HG03457 (cell line): ENCODE data around the gene SHFL.

Source experiments
- ATAC-seq: cut with Tn5 transposase; IDR thresholded peaks from one replicate; pipeline ENCODE4 v1.9.1; 2021; ENCODE audit warnings: moderate number of reproducible peaks; ENCODE audit not compliant: unreplicated experiment

The SHFL gene

DNA sequence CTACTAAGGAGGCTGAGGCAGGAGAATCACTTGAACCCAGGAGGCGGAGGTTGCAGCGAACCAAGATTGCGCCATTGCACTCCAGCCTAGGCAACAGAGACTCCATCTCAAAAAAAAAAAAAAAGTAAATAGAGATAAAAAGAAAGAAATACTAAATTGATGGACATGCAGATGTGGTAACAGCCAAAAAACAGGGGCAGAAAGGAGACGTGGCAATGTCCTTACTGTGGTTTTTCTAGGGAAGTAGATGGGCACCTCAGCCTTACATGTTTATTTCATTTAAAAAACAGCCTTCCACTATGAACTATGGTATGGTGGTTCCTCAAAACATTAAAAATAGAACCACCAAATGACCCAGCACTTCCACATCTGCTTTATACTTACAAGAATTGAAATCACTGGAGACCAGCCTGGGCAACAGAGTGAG lies 40.1 kb downstream of the SHFL start:
- ATAC-seq: no peak

DNA sequence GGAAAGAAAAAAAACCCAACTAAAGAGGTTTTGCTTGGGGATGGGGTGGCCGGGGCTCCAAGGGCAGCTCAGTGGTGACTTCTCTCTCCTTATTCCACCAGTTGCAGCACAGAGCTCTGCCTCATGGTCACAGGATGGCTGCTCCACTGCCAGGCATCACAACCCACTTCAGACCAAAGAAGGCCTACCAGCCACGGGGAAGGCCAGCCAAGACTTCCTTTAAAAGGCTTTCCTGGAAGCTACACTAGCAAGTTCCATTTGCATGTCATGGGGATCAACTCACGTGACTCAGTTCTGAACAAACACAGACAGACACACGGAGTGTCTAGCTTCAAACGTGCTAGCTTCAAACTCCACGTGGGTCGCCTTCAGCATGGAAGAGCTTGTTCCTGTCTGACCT lies 46.8 kb downstream of the SHFL start:
- ATAC-seq: no peak

DNA sequence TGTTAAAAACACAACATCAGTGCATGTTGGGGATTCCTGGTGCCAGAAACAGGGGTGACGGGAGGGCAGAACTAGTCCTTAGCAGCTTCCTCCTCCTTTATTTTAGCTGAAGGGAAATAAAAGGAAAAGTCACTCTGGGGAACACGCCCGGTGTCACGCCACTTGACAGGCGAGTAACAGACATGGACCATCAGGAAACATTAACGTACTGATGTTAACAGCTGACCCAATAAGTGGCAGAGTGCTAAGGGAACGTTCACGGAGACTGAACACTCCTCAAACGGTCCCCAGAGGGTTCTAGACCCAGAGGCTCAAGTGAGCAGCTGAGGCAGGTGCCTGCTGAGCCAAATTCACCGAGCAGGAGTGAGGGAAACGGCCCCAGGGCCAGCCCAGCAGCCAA lies 47.5 kb downstream of the SHFL start:
- ATAC-seq: no peak

DNA sequence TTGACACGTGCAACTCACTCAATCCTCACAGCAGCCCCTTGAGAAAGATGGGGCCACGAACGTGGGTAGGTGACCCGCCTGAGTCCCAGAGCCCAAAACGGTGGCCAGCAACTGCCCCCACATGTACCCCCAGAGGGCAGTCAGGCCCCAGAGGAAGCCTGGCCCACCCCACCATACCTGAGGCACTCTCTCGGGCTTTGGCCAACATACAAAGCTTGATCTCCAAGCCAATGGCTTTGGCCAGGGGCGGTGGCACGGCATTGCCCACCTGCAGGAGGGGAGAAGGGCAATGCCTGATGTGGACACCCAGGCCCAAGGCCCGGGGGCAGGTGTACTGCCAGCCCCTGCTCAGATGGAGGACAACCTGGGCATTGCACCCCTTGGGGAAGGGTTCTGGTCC lies 47.9 kb downstream of the SHFL start:
- no peak for ATAC-seq

DNA sequence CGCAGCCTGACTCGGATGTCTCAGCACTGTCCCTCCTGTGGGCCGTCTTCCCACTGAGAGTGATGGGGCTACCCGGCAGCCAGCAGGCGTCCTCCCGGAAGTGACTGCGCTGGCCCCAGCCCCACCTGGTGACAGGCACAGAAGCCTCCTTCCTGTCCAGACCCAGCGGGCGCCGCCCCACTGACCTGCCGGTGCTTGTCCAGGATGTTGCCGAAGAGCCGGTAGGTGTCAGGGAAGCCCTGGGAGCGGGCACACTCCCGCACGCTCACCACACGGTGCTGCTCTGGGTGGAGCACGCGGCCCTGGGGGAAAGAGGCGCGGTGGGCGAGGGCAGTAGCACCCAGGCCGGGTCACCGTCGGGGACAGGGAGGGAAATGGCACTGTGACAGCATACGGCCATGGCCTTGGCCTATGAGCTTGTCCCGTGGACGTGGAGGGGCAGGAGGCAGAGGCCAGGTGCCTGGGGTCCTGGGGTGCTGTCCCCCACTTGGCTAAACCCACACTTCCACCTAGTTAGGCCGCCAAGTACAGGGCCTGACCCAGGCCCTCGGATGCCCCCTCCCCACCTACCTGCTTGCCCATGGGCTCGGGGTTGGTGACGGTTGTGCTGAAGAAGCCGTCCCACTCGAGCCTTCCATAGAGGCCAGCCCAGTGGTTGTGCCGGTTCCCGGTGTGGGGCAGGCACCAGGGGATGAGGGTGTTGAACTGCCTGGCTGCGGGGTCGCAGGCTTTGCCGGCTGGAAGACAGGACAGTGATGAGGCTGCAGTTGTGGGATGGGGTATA lies 49.6 kb downstream of the SHFL start:
- ATAC-seq: no peak

DNA sequence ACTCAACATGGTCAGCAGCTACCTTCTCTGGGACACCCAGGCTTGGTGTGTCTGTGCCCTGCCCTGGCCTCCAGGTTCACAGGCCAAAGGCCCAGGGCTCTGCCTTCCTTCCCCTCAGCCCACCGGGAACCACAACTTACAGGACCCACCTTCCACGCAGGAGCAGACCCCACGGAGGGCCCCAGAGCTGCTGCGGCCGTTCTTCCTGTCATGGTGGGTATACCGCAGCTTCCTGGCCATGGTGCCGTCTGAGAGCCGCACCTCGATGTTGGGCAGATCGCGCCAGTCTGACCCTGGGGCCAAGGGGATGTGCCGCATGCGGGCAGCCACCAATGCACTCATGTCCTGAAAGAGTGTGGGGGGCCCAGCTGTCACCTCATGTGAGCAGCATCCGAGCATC lies 50.8 kb downstream of the SHFL start:
- ATAC-seq: no peak

GRCh38 chr19:10137751-10138682 lies 51.9 kb downstream of the SHFL start:
- ATAC-seq: no peak

GRCh38 chr19:10138879-10139795 lies 53.0 kb downstream of the SHFL start:
- ATAC-seq: no peak

DNA sequence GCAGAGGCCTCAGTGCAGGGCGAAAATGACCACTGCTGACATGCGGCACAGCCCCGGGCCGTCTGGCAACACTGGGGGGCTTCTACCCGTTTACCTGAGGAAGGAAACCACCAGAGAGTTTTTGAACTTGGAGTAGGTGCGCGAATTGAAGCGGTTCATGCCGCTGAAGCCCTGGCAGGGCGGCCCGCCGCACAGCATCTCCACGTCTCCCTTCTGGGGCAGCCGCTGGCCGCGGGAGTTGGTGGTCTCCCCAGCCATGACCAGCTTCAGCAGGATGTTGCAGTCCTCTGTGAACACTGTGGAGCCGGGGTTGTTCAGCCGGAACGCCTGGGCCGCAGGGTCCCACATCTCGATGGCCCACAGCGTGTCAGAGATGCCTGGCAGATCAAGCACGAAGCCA lies 53.8 kb downstream of the SHFL start:
- no peak for ATAC-seq

GRCh38 chr19:10141479-10141878 lies 55.4 kb downstream of the SHFL start:
- ATAC-seq: no peak

DNA sequence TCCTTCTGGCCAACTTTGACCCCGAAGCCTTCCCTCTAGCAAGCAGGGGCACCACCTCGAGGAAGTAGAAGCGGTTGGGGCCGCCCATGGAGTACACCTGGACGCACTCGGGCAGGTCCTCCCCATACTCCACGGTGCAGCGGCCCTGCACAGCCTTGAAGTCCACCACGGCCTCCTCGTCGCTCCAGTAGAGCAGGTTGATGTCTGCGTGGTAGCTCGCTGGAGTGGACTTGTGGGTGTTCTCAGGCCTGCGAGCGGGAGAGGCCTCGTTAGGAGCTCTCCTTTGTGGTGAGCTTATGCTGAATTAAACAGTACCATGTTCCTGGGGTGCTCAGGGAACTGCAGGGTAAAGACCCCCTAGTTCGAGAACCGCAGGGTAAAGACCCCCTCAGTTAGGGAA lies 55.9 kb downstream of the SHFL start:
- ATAC-seq: no peak
